GM18507 (cell line): ENCODE measurements around the gene CACNB2.

Source experiments
- DNase-seq: peaks from one replicate; pipeline ENCODE4 v3.0.0; 2011; ENCODE audit warnings: low read depth; ENCODE audit not compliant: insufficient read length; ENCODE audit errors: extremely low spot score
- FAIRE-seq: peaks from 2 replicates; lab custom pipeline; 2011; peaks lifted over from hg19 to GRCh38; lab: Jason Lieb, UNC

The CACNB2 gene

DNA sequence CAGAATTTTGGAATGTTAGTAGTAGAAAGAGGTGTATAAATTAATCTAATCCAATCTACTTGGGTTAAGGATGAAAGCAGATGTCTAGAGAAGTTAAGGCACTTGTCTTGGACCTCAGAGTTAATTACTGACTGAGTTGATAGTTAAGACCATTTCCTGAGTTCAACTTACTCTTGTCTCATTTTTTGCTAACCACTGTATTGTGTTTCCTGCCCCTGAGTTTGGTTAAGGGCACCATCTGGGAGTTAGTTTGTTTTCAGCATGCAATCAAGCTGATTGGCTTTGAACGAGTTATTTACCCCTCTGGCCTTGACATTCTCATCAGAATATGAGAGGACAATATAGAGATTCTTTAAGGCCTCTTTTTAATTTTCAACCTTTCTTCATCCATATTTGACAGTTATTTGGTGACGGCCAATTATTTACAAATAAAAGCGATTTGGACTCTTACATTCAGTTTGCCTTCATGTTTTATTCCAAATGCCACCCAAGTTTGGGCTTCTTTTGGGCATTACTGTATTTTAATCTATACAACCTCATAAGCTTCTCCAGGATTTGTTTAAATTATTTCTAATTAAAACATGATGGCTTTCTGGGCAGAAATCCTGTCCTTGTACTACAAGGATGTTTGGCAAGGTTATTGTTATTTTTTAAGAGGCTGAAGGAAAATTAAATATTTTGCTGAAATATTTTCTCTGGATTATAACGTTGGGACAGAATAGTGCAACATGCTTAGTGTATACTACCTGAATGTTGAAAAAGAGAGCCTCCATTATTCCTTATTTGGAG is 225.0 kb downstream of the CACNB2 start:
- FAIRE-seq (peak; percentile 91), DNase-seq (no peak)

DNA sequence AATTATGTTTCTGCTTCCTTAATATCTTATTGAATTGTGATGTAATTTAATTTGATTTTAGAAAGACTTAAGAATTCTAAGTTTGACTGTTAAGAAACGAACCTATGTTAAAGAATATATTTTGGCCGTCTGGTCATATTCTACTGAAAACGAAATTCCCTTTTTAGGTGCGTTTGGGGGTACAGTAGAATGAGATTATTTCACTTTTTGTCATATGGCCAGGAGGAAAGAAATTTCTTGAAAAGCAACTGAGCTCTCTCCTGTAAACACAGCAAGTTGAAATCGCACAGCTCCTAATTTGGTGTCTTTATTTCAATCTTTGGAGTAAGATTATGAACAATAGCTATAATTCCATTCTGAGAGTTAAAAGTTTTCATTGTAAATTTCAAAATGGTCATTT is 227.6 kb downstream of the CACNB2 start:
- no peak for FAIRE-seq

GRCh38 chr10:18368273-18368672 is 228.0 kb downstream of the CACNB2 start:
- FAIRE-seq = no peak
- no peak for DNase-seq

More for the DNA sequence above, 227.6 kb downstream of the CACNB2 start:
- DNase-seq = no peak

DNA sequence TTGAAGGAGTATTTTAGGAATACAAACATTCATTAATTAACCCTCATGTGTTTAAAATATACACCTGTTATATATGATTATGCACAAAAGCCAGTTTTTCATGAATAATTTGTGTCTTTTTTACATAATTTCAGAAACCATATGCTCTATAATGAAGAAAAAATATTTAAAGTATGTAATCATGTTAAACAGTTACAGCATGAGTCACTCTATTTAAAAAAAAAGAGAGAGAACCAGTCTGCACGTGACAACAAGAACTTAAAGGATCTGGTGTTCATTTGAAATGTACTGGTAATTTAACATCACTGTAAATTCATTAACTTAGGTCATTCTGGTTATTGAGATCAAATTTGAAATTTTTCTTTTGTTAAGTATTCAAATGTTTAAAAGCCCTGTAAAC is 228.5 kb downstream of the CACNB2 start:
- no peak for FAIRE-seq

GRCh38 chr10:18369859-18370473 is 229.7 kb downstream of the CACNB2 start:
- FAIRE-seq (no peak), DNase-seq (no peak)

More for the DNA sequence above, 228.5 kb downstream of the CACNB2 start:
- DNase-seq = no peak

- FAIRE-seq (no peak), DNase-seq (no peak)
Measured at GRCh38 chr10:18376650-18377049, 236.4 kb downstream of the CACNB2 start.

DNA sequence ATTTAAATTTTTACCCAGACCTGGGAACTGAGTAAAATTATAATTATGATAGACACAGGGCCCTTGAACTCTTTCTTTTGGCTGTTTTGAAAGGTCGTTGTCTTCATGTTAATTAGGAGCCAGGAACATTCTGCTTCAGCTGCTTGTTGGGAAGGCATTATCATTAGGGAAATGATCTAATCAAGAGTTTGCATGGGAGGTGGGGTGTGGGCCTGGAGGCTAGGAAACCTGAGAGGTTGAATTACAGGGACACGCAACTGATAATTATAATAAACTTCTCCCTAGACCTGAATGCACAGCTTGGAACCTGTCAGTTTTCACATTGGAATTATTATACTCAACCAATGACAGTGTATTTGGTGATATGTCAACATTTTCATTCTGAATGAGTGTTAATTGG is 237.7 kb downstream of the CACNB2 start:
- DNase-seq = no peak
- FAIRE-seq = no peak

DNA sequence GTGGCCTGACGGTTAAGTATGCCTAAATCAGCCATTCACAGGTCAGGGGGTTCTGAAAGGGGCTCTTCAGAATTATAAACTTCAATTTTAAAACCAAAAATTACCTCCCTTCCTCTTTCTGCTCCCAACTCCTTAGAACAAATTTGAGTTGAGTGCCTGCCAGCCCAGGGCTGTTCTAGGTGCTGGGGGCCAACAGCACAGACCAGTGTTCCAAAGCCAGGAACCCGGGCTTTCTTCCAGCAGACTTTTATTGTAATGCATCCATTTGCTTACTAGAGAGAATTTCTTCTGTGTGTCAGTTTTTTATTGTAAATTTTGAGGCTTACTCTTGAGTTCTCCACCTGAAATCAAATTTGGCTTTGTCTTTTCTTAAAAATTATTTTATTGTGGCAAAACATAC is 238.5 kb downstream of the CACNB2 start:
- no peak for DNase-seq
- no peak for FAIRE-seq

- DNase-seq = no peak
- no peak for FAIRE-seq
Measured at GRCh38 chr10:18381679-18382078, 241.5 kb downstream of the CACNB2 start.

DNA sequence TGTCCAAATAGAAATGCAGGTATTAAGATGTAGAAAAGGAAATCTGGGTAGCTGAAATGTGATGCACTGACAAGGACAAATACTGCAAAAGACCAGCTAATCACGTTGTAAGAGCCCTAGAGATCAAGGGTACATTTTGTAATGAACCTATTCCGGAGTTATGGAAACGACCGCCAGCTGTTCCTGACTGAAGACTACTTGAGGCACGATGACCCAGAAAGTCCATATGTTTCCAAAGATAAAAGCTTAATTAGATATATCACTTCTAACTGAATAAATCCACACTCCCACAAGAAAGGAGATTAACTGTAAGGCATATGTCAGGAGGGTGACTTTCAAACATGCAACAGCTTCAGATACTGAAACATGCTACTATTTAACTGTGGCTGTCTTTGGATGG is 257.7 kb downstream of the CACNB2 start:
- DNase-seq (no peak), FAIRE-seq (no peak)

DNA sequence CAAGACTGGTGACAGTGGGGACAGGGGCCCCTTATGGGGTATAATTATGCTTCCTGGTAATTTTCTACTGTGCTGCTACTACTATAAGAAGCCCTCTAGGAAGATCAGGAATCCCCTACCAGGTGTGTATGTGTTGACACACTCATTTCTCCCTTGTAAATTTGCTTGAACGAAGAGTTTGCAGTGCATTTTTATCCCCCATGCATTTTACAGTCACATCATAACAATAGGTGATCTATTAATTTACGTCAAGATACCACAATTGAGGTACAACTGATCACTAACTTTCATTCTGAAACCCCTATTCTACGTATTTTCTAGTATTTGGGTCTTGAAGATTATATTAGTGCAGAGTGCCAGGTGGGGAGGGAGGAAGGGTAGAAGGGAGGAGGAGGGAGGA is 258.9 kb downstream of the CACNB2 start:
- DNase-seq = no peak
- FAIRE-seq = peak; percentile 87

DNA sequence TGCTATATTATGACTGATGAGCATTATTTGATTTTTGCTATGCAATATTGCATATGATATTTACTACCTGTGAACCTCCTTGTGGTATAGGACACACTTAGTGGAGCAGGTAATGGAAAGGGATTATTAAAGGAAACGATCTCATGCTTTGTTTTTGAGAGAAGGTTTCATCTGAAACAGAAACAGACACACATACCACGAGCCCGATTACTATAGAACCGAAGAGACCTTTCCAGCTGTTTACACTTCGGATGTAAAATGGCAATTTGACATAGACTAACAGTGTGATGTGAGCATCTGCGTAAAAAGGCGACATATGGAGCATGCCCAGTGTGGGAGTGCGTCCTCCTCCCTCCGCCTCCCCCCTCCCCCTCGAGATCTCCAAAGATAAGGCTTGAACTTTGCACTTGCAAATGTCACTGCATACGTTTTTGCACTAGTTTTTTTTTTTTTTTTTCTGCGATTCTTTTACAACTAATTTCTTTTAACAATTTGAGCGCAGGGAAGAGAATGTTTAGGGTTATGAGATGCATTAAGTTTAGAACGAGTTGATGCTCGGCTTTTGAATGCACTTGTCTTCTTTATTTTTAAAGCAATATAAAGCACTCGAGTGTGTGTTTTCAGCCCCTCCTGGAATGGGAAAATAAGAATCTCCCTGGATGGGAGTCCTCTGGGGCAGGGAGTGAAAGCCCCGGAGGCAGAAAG is 260.1 kb downstream of the CACNB2 start:
- peak; percentile 84 for FAIRE-seq
- no peak for DNase-seq

DNA sequence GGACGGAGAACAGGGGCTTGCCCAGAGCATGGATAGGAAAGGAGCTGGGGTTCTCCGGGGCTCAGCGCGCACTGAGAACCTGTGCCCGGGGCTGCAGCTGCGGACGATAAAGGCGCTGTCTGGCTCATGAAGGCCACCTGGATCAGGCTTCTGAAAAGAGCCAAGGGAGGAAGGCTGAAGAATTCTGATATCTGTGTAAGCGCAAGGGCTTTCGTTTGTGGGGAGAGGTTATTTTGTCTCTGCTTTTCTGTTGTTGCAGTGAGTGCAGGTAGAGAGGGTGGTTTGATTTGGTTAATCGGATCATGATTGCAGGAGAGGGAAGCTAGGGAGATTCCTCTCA is 260.7 kb downstream of the CACNB2 start:
- peak; percentile 41 for FAIRE-seq
- no peak for DNase-seq

DNA sequence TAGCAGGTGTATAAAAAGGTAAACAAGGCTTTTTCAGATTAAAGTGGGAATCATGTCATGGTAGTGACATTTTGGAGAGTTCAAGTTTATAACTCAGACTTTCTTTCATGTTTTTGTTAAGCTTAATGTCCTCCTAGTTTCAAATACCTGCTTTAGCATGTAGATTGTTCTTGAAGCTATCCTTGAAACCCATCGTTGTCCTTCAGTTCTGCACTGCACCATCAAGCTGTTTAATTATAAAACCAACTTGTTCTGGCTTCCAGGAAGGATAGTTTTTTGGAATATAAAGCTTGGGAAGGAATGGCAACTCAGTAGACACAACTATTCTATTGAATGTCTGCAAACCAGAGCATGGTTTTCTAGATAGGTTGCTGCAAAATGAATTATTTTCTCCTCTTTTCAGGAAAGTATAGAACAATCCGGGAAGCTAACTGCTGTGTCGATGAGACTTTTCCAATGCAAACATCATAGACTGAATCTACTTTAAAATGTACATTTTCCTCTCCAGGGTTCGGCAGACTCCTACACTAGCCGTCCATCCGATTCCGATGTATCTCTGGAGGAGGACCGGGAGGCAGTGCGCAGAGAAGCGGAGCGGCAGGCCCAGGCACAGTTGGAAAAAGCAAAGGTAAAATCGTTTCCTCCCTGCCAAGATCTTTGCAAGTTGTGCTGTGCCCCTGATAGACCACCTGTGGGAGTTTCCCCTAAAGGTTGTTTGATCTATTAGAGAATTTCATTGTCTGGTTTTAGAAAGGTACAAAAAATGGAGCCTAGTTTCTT is 261.4 kb downstream of the CACNB2 start:
- no peak for FAIRE-seq

GRCh38 chr10:18402853-18403252 is 262.6 kb downstream of the CACNB2 start:
- DNase-seq (no peak), FAIRE-seq (peak; percentile 67)

More for the DNA sequence above, 261.4 kb downstream of the CACNB2 start:
- no peak for DNase-seq

- DNase-seq (no peak), FAIRE-seq (peak; percentile 50)
Measured at GRCh38 chr10:18404530-18404929, 264.3 kb downstream of the CACNB2 start.

- DNase-seq = no peak
Measured at GRCh38 chr10:18406136-18406535, 265.9 kb downstream of the CACNB2 start.

GRCh38 chr10:18409599-18410397 is 269.6 kb downstream of the CACNB2 start:
- no peak for DNase-seq
- FAIRE-seq = no peak

More at GRCh38 chr10:18406136-18406535, 265.9 kb downstream of the CACNB2 start:
- FAIRE-seq = peak; percentile 67

GRCh38 chr10:18414061-18414460 is 273.8 kb downstream of the CACNB2 start:
- no peak for DNase-seq
- no peak for FAIRE-seq
